Measurements from ENCODE around the gene PLXNA2. TPM values are rescaled to one million over a fixed set of nuclear protein-coding genes. Genes with fewer than 3 reads are reported as not detected.

The PLXNA2 gene
- total RNA-seq, 1 experiment from 2014 or later = 10.2 TPM

GRCh38 chr1:208175508-208175895 lies 68.7 kb downstream of the PLXNA2 start:
- H3K27me3 ChIP-seq (ENCODE audit: insufficient read depth, low read depth) = no peaks in the 10 kb centered on the region
- no peak overlapping the region for H3K4me3 ChIP-seq
- H3K4me2 ChIP-seq = no peak overlapping the region
- DNase-seq = no peak
- BruUV-seq (replicated peaks) = no TSS peak
- H3K9me2 ChIP-seq (ENCODE audit: insufficient read depth) = no peaks in the 10 kb centered on the region
- 0 out of 2 replicates have a peak, but pooled peaks cover 3% of the 10 kb centered on the region for H3K79me2 ChIP-seq (ENCODE audit: low read depth)
- CTCF ChIA-PET = no interaction called here
- intact Hi-C loops (cut with micrococcal nuclease; ENCODE audit: unreplicated experiment) = no loop called here
- peaks cover 27% of the 10 kb centered on the region for H3F3A ChIP-seq (ENCODE audit: insufficient read depth, low read depth)
- no peak overlapping the region for H2AFZ ChIP-seq
- no peak overlapping the region for H3K27ac ChIP-seq
- no peaks in the 10 kb centered on the region for H3K9me3 ChIP-seq (ENCODE audit: insufficient read depth, low read depth)
- POLR2A ChIA-PET (ENCODE audit: unreplicated experiment) = no interaction called here
- no peaks in the 10 kb centered on the region; the same call in 1 of the 2 replicates for H4K20me1 ChIP-seq (ENCODE audit: insufficient read depth)
- H3K36me3 ChIP-seq (ENCODE audit: low read depth) = no peaks in the 10 kb centered on the region
- H3K4me1 ChIP-seq (replicated peaks; ENCODE audit: insufficient read depth) = peaks cover 43% of the 10 kb centered on the region
- TF ChIP-seq CTCF (conservative IDR thresholded peaks at IDR 0.05) (no peak), EZH2 (IDR thresholded peaks at IDR 0.05; ENCODE audit: low read depth) (no peak)

GRCh38 chr1:208174731-208175507 lies 69.3 kb downstream of the PLXNA2 start:
- intact Hi-C loops (cut with micrococcal nuclease; ENCODE audit: unreplicated experiment) = no loop called here
- Histone ChIP-seq H2AFZ (no peak overlapping the region), H3K4me3 (no peak overlapping the region), H3K79me2 (ENCODE audit: low read depth) (no peaks in the 10 kb centered on the region), H3K9me2 (ENCODE audit: insufficient read depth) (no peaks in the 10 kb centered on the region), H3F3A (ENCODE audit: insufficient read depth, low read depth) (peaks cover 21% of the 10 kb centered on the region), H3K36me3 (ENCODE audit: low read depth) (no peaks in the 10 kb centered on the region), H4K20me1 (ENCODE audit: insufficient read depth) (no peaks in the 10 kb centered on the region; the same call in 1 of the 2 replicates), H3K4me2 (no peak overlapping the region), H3K4me1 (replicated peaks; ENCODE audit: insufficient read depth) (peaks cover 37% of the 10 kb centered on the region), H3K9me3 (ENCODE audit: insufficient read depth, low read depth) (no peaks in the 10 kb centered on the region), H3K27me3 (ENCODE audit: insufficient read depth, low read depth) (no peaks in the 10 kb centered on the region), H3K27ac (no peak overlapping the region)
- TF ChIP-seq CTCF (conservative IDR thresholded peaks at IDR 0.05) (no peak), EZH2 (IDR thresholded peaks at IDR 0.05; ENCODE audit: low read depth) (no peak)
- ChIA-PET POLR2A (ENCODE audit: unreplicated experiment) (no interaction called here), CTCF (no interaction called here)
- BruUV-seq (replicated peaks) = no TSS peak
- DNase-seq = no peak

GRCh38 chr1:208174200-208174599 lies 70.0 kb downstream of the PLXNA2 start:
- Histone ChIP-seq H3F3A (ENCODE audit: insufficient read depth, low read depth) (peaks cover 15% of the 10 kb centered on the region), H2AFZ (no peak overlapping the region), H4K20me1 (ENCODE audit: insufficient read depth) (no peaks in the 10 kb centered on the region; the same call in 1 of the 2 replicates), H3K27me3 (ENCODE audit: insufficient read depth, low read depth) (no peaks in the 10 kb centered on the region), H3K4me2 (no peak overlapping the region), H3K79me2 (ENCODE audit: low read depth) (no peaks in the 10 kb centered on the region), H3K9me3 (ENCODE audit: insufficient read depth, low read depth) (no peaks in the 10 kb centered on the region), H3K9me2 (ENCODE audit: insufficient read depth) (no peaks in the 10 kb centered on the region), H3K4me3 (no peak overlapping the region), H3K36me3 (ENCODE audit: low read depth) (no peaks in the 10 kb centered on the region), H3K27ac (no peak overlapping the region), H3K4me1 (replicated peaks; ENCODE audit: insufficient read depth) (peaks cover 30% of the 10 kb centered on the region)
- no peak for DNase-seq
- POLR2A ChIA-PET (ENCODE audit: unreplicated experiment) = no interaction called here
- BruUV-seq (replicated peaks) = no TSS peak
- CTCF ChIA-PET = no interaction called here
- TF ChIP-seq EZH2 (IDR thresholded peaks at IDR 0.05; ENCODE audit: low read depth) (no peak), CTCF (conservative IDR thresholded peaks at IDR 0.05) (no peak)
- intact Hi-C loops (cut with micrococcal nuclease; ENCODE audit: unreplicated experiment) = no loop called here

All from PC-9 (cell line).